Inferior parietal cortex (tissue), 1 donor: ENCODE data around the gene ITPR2.

Source experiments
- DNase-seq: peaks from one replicate; pipeline ENCODE4 v3.0.0-alpha.2; 2016; ENCODE audit errors: extremely low spot score

ITPR2 gene

DNA sequence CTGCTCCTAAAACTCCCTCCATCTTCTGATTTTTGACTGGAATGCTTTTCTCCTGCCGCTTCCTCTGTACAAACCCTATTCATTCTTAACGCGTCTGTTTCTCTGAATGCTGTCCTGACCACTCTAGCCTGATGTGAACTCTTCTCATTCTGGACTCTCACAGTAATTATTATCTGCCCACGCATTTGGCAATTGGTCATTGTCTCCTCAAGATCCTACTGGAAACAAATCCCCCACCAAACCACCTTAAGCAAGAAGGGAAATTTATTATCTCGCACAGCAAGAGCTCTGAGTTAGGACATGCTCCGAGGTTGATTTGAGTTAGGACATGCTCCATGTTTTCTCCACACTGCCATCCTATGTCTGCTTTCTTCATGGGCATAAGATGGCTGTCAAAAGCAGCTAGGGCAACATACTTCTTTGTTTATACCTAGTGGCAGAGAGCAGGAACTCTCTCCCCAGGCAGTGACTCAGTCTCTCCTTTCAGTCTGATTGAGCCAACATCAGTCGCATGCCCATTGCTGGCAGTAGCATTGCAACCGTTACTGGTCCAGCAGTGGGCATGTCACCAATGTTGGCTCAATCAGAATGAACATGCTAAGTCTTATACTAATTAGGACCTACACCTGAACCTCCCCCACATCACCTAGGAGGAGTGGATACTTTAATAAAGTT lies 535.5 kb downstream of the ITPR2 start:
- DNase-seq, result no peak

DNA sequence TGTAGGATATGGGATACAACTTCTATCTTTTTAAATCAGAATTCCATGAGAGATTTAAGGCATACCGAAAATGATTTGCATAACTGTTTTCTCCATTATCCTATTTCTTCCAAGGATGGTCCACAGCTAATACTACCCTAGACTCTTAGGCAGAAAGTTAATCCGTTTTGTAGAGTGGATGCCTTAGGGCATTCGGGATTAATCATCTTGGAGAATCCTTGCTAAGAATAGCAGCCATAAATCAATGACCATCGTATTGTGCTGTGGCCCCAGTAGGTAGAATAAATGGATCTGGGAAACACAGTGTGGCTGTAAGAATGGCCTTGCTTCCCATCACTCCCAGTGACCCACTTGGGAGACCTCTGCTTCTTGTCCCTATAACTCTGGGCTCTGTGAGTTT lies 538.0 kb downstream of the ITPR2 start:
- no peak for DNase-seq

GRCh38 chr12:26293612-26294011 lies 539.4 kb downstream of the ITPR2 start:
- no peak for DNase-seq

DNA sequence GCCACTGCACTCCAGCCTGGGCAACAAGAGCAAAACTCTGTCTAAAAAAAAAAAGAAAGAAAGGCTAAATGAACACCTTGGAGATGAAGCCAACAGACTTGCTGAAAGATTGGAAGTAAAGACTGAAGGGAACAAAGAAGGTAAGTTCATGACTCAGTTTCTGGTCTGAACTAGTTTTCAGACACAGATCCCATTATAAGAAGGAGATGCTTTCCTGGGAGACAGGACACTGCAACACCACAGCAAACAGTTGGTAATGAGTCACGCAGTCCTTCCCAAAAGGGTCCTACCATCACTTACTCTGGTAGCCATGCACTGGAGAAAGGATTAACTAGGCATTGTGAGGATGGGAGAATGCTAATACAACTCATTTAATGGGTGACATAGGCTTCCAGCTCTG lies 540.4 kb downstream of the ITPR2 start:
- DNase-seq, result no peak

GRCh38 chr12:26290565-26290964 lies 542.4 kb downstream of the ITPR2 start:
- no peak for DNase-seq

DNA sequence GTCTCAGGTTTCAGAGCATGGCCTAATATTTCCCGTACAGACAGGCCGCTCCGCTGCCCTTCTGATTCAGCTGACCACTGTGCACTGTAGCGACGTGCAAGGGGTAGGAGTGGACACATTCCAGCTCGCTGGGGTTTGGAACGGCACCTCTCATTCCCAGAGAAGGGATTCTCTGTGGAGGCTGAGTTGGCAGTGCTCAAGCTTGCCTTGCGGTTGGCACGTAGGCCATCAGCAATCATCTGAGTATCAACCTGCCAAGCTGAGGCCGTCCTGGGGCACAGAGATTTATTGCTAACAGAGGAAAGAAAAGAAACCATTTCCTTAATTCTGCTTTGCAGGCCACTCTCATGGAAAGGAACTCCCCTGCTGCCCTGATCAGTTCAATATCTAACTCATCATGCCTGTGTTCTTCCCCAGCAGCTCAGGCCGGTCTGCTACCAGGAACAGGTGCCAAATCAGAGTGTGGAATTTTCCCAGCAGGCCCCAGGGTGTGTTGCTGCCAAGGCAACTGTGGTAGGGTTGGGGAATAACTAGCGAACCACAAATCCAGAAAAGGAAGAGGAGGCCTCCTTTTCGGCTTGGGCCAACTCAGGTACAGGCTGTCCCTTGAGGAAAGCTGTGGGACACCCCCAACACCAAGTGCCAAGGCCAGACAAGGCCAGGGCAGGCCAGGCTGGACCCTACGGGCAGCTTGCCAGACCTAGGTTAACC lies 545.2 kb downstream of the ITPR2 start:
- DNase-seq, result no peak
